GM12891 (cell line): ENCODE data around the gene TMEM169.

Experiments used
- PAX5 ChIP-seq: IDR thresholded peaks from 2 replicates; pipeline ENCODE4 v1.6.1; 2011; ENCODE audit warnings: low read length, moderate library complexity, mild to moderate bottlenecking; ENCODE audit not compliant: insufficient read depth, severe bottlenecking
- POLR2A ChIP-seq: IDR thresholded peaks from 2 replicates; pipeline ENCODE4 v1.6.1; 2011; ENCODE audit warnings: low read depth, low read length, control low read depth
- POLR2AphosphoS5 ChIP-seq: IDR thresholded peaks from 2 replicates; pipeline ENCODE4 v1.6.1; 2011; ENCODE audit warnings: low read depth, low read length, control low read depth
- POU2F2 ChIP-seq: IDR thresholded peaks from 2 replicates; pipeline ENCODE4 v1.6.1; 2011; ENCODE audit warnings: low read depth, mild to moderate bottlenecking, control low read depth, low read length, moderate library complexity
- TAF1 ChIP-seq: IDR thresholded peaks from 2 replicates; pipeline ENCODE4 v1.6.1; 2011; ENCODE audit warnings: low read depth, low read length, control low read depth

DNA sequence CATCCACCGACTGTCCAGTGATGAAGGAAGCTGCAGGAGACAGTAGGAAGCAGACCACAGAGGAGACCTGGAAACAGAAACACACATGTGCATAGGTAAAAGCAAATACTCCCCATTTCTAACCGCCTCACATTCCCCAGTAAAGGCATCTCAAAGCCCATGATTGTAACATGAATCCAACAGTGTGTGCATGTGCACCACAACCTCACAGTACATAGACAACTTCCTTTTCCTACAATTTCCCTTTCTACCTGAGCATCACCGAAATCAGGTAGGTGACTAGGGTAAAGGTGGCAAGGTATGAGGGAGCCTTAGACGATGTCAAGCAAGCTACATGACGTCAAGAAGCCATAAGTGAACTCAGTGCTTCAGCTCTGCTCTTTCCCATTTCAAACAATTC is 37.8 kb upstream of the TMEM169 start:
- no peak for TF ChIP-seq POLR2A
- TF ChIP-seq POLR2AphosphoS5 = no peak
- TF ChIP-seq TAF1 = no peak
- no peak for TF ChIP-seq POU2F2
- TF ChIP-seq PAX5 = no peak
